Calu3 (cell line): ENCODE results near the gene CCDC175. TPM values are rescaled to one million over a fixed set of nuclear protein-coding genes. Genes with fewer than 3 reads are reported as not detected.

Experiments
- BruUV-seq: library from RNA; stranded (reverse); fragments of 400-500 nt; replicated peaks from 2 replicates; lab custom pipeline; 2021; lab: Mats Ljungman, UMichigan
- CTCF ChIA-PET: fragments of 300-600 bp; sonication (Branson Sonifier 250); formaldehyde crosslinking; loops from one replicate; lab custom pipeline; 2022; ENCODE audit warnings: antibody characterized with exemption; lab: Charles Lee
- DNase-seq: peaks from one replicate; pipeline ENCODE4 v3.0.0; 2022
- H3K27ac Mint-ChIP-seq: one replicate; pipeline ENCODE4 v1.8.0; 2022; ENCODE audit warnings: mixed read lengths; ENCODE audit not compliant: unreplicated experiment
- H3K27me3 Mint-ChIP-seq: one replicate; pipeline ENCODE4 v1.8.0; 2022; ENCODE audit warnings: mixed read lengths; ENCODE audit not compliant: unreplicated experiment
- H3K36me3 Mint-ChIP-seq: one replicate; pipeline ENCODE4 v1.8.0; 2022; ENCODE audit warnings: mild to moderate bottlenecking, moderate library complexity, mixed read lengths; ENCODE audit not compliant: insufficient read depth, unreplicated experiment
- H3K4me1 Mint-ChIP-seq: one replicate; pipeline ENCODE4 v1.8.0; 2022; ENCODE audit warnings: mild to moderate bottlenecking, low read depth, mixed read lengths; ENCODE audit not compliant: unreplicated experiment
- H3K4me3 Mint-ChIP-seq: one replicate; pipeline ENCODE4 v1.8.0; 2022; ENCODE audit warnings: mild to moderate bottlenecking, low read depth, moderate library complexity, mixed read lengths; ENCODE audit not compliant: unreplicated experiment
- H3K9me3 Mint-ChIP-seq: one replicate; pipeline ENCODE4 v1.8.0; 2022; ENCODE audit warnings: low read depth, mixed read lengths; ENCODE audit not compliant: unreplicated experiment
- intact Hi-C: fragments of 100-400 bp; cut with micrococcal nuclease; formaldehyde crosslinking; loops from one replicate; pipeline ENCODE4 v1.10.0; 2022; ENCODE audit not compliant: unreplicated experiment
- total RNA-seq: library from RNA; stranded (reverse); gene quantifications from 2 replicates; pipeline ENCODE4 v1.2.3, GENCODE V29; 2022
- TF ChIP-seq, protein P1 (sequence below): fragments of 200-600 bp; IDR thresholded peaks from one replicate; pipeline ENCODE4 v1.8.0; 2022; ENCODE audit warnings: antibody characterized with exemption; ENCODE audit not compliant: unreplicated experiment

The CCDC175 gene
- total RNA-seq, 1 experiment from 2014 or later = not detected

DNA sequence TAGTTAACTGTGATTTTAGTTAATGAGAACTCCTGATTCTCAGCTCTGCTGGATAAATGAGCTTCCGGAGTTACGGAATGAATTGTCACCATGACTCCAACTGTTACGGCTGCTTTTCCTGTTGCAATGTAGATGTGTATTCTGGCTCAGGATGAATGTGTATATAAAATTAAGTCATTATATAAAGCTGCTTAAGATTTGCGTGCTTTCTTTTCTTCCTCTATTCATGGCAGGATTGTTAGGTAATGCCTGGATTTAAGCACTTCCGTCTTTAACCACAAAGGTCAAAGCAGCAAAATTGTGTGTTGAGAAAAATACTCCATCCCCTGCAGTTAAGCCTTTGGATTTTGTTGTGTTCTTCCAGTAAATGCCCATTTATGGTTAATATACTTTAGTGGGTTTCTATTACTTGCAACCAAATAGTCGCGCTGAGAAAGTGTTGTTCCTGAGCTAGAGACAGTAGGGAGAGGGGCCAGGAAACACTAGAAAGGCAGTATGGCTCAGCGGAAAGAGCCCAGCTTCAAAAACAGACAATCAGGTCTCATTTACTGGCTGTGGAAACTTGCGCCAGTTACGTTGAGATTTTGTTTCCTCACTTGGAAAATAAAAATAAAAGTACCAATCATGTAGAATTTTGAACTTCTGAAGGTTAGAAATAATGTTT lies 9.4 kb upstream of the CCDC175 start:
- no peak for DNase-seq

DNA sequence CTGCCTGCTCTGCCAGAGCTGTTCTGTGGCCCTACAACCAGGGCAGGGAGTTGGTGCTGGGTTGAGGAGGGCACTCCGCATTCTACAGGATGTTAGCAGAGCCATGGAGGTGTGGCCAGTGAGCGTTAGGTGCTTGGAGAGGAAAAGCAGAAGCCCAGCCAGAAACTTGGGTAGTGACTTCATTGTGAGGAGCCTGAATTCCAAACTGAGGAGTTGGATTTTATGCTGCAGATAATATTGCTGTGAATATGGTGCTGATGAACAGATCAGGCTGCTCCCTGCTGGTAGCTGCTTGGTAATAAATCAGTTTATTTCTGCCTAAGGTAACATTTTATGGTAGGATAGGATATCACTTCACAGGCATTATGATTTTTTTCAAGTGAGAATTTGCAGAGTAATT lies 7.1 kb upstream of the CCDC175 start:
- Mint-ChIP-seq H3K36me3 (no peaks in the 10 kb centered on the region), H3K4me1 (no peaks in the 10 kb centered on the region), H3K27me3 (no peaks in the 10 kb centered on the region), H3K9me3 (no peaks in the 10 kb centered on the region), H3K4me3 (no peak overlapping the region), H3K27ac (no peak overlapping the region)
- TF ChIP-seq, protein P1, sequence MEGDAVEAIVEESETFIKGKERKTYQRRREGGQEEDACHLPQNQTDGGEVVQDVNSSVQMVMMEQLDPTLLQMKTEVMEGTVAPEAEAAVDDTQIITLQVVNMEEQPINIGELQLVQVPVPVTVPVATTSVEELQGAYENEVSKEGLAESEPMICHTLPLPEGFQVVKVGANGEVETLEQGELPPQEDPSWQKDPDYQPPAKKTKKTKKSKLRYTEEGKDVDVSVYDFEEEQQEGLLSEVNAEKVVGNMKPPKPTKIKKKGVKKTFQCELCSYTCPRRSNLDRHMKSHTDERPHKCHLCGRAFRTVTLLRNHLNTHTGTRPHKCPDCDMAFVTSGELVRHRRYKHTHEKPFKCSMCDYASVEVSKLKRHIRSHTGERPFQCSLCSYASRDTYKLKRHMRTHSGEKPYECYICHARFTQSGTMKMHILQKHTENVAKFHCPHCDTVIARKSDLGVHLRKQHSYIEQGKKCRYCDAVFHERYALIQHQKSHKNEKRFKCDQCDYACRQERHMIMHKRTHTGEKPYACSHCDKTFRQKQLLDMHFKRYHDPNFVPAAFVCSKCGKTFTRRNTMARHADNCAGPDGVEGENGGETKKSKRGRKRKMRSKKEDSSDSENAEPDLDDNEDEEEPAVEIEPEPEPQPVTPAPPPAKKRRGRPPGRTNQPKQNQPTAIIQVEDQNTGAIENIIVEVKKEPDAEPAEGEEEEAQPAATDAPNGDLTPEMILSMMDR = no peak
- CTCF ChIA-PET = interaction anchor here (0.5 kb wide), 1 partner anchor 490 kb away, joined by 4 read pairs; no protein-coding TSS in a partner anchor
- BruUV-seq = no TSS peak
- intact Hi-C loops = no loop called here
- DNase-seq = no peak

More for the DNA sequence above, 9.4 kb upstream of the CCDC175 start:
- TF ChIP-seq, protein P1 = no peak
- H3K27ac Mint-ChIP-seq = no peak overlapping the region
- intact Hi-C loops = no loop called here
- no peaks in the 10 kb centered on the region for H3K4me1 Mint-ChIP-seq
- no peak overlapping the region for H3K4me3 Mint-ChIP-seq
- CTCF ChIA-PET = no interaction called here
- no peaks in the 10 kb centered on the region for H3K9me3 Mint-ChIP-seq
- H3K27me3 Mint-ChIP-seq = no peaks in the 10 kb centered on the region
- BruUV-seq = no TSS peak
- H3K36me3 Mint-ChIP-seq = no peaks in the 10 kb centered on the region

DNA sequence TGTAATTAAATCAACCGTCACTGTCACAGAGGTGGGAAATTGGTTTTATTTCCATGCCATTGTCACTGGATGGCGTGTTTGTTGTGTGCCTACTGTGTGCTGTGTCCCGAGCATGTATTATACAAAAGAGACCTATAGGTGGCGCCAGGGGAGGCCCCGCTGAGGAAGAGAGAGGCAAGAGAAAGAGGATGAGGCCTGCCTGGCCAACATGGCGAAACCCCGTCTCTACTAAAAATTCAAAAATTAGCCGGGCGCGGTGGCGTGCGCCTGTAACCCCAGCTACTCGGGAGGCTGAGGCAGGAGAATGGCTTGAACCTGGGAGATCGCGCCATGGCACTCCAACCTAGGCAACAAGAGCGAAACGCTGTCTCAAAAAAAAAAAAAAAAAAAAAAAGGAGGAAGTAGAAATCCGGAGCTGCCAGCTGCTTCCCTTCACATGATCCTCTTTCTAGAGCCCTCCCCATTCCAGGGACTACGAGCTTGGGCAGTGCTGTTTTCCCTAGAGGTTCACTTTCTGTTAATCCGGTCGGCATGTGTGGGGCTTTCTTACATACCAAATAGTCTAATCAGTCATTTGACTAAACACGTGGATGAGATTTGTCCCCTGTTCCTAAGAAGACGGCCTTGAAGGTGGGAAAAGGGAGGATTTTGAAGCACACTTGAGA lies 6.4 kb upstream of the CCDC175 start:
- H3K4me3 Mint-ChIP-seq = no peak overlapping the region
- BruUV-seq = no TSS peak
- no peak overlapping the region for H3K27ac Mint-ChIP-seq
- DNase-seq = no peak
- H3K4me1 Mint-ChIP-seq = no peaks in the 10 kb centered on the region
- no peaks in the 10 kb centered on the region for H3K36me3 Mint-ChIP-seq
- CTCF ChIA-PET = no interaction called here
- no peaks in the 10 kb centered on the region for H3K27me3 Mint-ChIP-seq
- TF ChIP-seq, protein P1 = no peak
- H3K9me3 Mint-ChIP-seq = no peaks in the 10 kb centered on the region
- intact Hi-C loops = no loop called here

DNA sequence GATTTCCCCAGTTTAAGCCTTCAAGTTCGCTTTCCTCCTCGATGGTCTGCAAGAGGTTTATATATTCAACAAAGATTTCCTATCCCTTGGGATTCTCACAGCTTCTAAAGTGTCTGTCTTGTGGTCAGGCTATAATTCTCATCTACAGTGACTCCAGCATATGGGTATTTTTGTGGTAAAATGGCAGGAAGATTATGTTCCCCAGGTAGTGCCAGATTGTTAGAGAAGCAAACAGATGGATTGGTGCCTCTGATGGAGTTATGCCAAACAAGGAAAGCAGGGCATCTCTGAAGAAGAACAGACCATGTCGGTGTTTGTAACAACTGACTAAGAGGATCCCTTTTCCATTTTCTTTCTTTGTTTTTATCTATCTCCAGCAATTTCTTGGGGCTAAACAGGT lies 5.5 kb upstream of the CCDC175 start:
- Mint-ChIP-seq H3K4me1 (no peaks in the 10 kb centered on the region), H3K4me3 (no peak overlapping the region), H3K27ac (no peak overlapping the region), H3K9me3 (no peaks in the 10 kb centered on the region), H3K36me3 (no peaks in the 10 kb centered on the region), H3K27me3 (no peaks in the 10 kb centered on the region)
- no TSS peak for BruUV-seq
- CTCF ChIA-PET = interaction anchor here (0.7 kb wide), 1 partner anchor 81 kb away, joined by 4 read pairs; no protein-coding TSS in a partner anchor
- TF ChIP-seq, protein P1 = no peak
- DNase-seq = no peak
- intact Hi-C loops = no loop called here
